Fibroblast of skin of left biceps (primary cell): ENCODE measurements around the gene PCDH8.

Experiments
- DNase-seq, 2 experiments: peaks; one replicate each; pipeline ENCODE4 v3.0.0-alpha.2; 2013; ENCODE audit warnings: low read depth in 2 of 2

PCDH8 gene

GRCh38 chr13:52851137-52851962 lies 2.9 kb upstream of the PCDH8 start:
- no peak for DNase-seq

GRCh38 chr13:52850396-52851136 lies 2.1 kb upstream of the PCDH8 start:
- DNase-seq = no peak

- DNase-seq = no peak
These were observed 1.6 kb upstream of the PCDH8 start for GRCh38 chr13:52850072-52850395.

GRCh38 chr13:52849291-52850071 lies 1.0 kb upstream of the PCDH8 start:
- no peak for DNase-seq

GRCh38 chr13:52847682-52848432 lies 583 bp downstream of the PCDH8 start:
- DNase-seq = no peak

GRCh38 chr13:52847322-52847681 lies 1.1 kb downstream of the PCDH8 start:
- DNase-seq = no peak

- no peak for DNase-seq
These were observed 1.7 kb downstream of the PCDH8 start for GRCh38 chr13:52846567-52847321.

GRCh38 chr13:52845766-52846566 lies 2.5 kb downstream of the PCDH8 start:
- no peak for DNase-seq

GRCh38 chr13:52845334-52845761 lies 3.1 kb downstream of the PCDH8 start:
- DNase-seq = no peak

- no peak for DNase-seq
These were observed 3.6 kb downstream of the PCDH8 start for GRCh38 chr13:52844836-52845235.

GRCh38 chr13:52842441-52842840 lies 6.0 kb downstream of the PCDH8 start:
- DNase-seq = no peak

GRCh38 chr13:52840066-52840465 lies 8.4 kb downstream of the PCDH8 start:
- no peak for DNase-seq

GRCh38 chr13:52838433-52839107 lies 9.9 kb downstream of the PCDH8 start:
- DNase-seq = no peak

- no peak for DNase-seq
These were observed 10.6 kb downstream of the PCDH8 start for GRCh38 chr13:52837850-52838249.

- DNase-seq = no peak
These were observed 13.2 kb downstream of the PCDH8 start for GRCh38 chr13:52835071-52835839.

- no peak for DNase-seq
These were observed 15.1 kb downstream of the PCDH8 start for GRCh38 chr13:52833296-52833875.

GRCh38 chr13:52832313-52832712 lies 16.1 kb downstream of the PCDH8 start:
- DNase-seq = no peak

- no peak for DNase-seq
These were observed 17.5 kb downstream of the PCDH8 start for GRCh38 chr13:52830946-52831345.
